ENCODE results near the gene BHLHE23.

GRCh38 chr20:63044204-63044600 lies 37.4 kb upstream of the BHLHE23 start:
- TF ChIP-seq, protein P1, sequence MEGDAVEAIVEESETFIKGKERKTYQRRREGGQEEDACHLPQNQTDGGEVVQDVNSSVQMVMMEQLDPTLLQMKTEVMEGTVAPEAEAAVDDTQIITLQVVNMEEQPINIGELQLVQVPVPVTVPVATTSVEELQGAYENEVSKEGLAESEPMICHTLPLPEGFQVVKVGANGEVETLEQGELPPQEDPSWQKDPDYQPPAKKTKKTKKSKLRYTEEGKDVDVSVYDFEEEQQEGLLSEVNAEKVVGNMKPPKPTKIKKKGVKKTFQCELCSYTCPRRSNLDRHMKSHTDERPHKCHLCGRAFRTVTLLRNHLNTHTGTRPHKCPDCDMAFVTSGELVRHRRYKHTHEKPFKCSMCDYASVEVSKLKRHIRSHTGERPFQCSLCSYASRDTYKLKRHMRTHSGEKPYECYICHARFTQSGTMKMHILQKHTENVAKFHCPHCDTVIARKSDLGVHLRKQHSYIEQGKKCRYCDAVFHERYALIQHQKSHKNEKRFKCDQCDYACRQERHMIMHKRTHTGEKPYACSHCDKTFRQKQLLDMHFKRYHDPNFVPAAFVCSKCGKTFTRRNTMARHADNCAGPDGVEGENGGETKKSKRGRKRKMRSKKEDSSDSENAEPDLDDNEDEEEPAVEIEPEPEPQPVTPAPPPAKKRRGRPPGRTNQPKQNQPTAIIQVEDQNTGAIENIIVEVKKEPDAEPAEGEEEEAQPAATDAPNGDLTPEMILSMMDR (IDR thresholded peaks at IDR 0.05), result no peak
- TF ChIP-seq USF1 (IDR thresholded peaks at IDR 0.05; ENCODE audit: borderline replicate concordance, low read depth) (no peak), SIN3A (IDR thresholded peaks at IDR 0.05; ENCODE audit: borderline replicate concordance, low read depth, low read length) (no peak), EP300 (IDR thresholded peaks at IDR 0.05; ENCODE audit: borderline replicate concordance in 1 of 2, low read depth in 1 of 2, low read length in 1 of 2) (no peak), SMC3 (IDR thresholded peaks at IDR 0.05; ENCODE audit: low read depth, low read length) (no peak), FOXJ3 (CRISPR knock-in tag; IDR thresholded peaks at IDR 0.05) (no peak), FOXM1 (IDR thresholded peaks at IDR 0.05; ENCODE audit: low read depth) (no peak), GATA2 (CRISPR knock-in tag; IDR thresholded peaks at IDR 0.05) (no peak), TCF12 (IDR thresholded peaks at IDR 0.05) (no peak), RAD21 (IDR thresholded peaks at IDR 0.05; ENCODE audit: low read length) (no peak), POLR2AphosphoS5 (IDR thresholded peaks at IDR 0.05; ENCODE audit: low read depth, low read length) (no peak)

Data from SK-N-SH (cell line).